ENCODE measurements around the gene CERK. TPM values are rescaled to one million over a fixed set of nuclear protein-coding genes. Genes with fewer than 3 reads are reported as not detected.
"Not testable (repeated sequence)": the region's sequence is repeated elsewhere in the genome, so short reads cannot be mapped to it uniquely, and the experiment has no call there.

Gene CERK
- total RNA-seq, 1 donor from 2014 or later: 35.1 TPM

DNA sequence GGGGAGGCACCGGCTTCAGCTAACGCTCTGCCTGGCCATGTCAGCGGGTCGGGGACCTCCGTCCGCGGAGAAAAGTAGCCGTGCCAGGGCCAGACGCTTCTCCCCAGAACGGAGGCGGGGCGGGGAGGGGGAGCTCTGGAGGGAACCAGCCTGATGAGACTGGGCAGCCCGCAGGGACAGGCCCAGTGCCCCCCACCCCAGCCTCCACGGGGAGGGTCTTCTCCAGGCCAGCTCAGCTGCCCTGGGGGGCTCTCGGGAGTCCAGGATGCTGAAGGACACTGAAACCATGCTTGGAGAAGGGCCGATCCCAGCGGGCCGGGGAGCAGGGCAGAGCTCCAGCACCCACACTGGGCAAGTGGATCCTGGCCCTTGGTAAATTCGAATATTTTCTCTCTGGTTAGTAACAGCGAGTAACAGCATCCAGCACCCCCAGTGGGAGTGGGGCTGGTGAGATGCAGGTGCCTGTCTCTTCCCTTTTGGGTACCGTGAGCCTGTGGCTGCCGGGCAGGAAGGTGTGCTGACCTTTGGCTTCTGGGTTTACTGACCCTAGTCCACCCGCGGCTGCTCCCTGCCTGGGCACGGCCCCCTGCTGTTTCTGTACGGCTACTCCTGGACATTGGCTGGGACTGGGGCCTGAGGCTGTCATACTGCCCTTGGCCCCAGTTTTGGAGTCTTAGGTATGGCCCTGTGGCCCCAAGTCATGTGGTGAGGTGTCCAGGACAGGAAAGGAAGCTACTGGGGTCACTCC lies 82.0 kb downstream of the CERK start:
- FAIRE-seq (no peak), DNase-seq (ENCODE audit: low spot score in 2 of 2) (no peak)

DNA sequence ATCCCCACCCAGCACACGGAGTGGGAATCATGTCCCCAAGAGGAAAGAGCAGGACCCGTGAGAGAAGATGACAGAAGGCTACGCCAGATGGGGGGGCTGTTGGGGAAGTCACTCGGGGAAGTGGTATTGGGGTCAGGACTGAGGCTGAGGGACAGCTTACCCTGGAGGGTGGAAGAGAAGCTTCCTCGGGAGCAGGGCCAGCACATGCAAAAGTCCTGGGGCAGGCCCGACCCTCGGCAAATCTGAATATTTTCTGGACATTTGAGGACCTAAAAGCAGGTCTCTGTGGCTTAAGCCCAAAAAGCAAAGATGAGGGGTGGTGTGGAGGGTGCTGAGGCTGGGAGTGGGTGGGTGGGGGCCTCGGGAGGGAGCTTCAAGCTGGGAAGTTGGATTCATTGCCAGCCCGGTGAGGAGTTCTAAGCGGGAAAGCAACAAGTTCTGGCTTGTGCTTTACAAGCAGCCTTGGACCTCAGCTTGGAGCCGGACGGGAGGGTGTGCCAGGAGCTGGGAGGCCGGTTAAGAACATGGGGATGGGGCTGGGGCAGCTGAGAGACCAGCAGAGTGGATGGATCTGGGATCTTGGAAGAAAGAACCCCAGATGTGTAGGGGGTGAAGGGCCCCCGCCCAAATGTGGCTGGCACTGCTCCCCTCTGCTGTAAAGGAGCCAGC lies 83.0 kb downstream of the CERK start:
- DNase-seq (ENCODE audit: low spot score in 2 of 2): no peak
- no peak for FAIRE-seq

GRCh38 chr22:46654426-46654825 lies 83.6 kb downstream of the CERK start:
- FAIRE-seq: no peak
- DNase-seq (ENCODE audit: low spot score in 2 of 2): no peak

GRCh38 chr22:46653596-46653995 lies 84.5 kb downstream of the CERK start:
- DNase-seq (ENCODE audit: low spot score in 2 of 2) (no peak), FAIRE-seq (no peak)

GRCh38 chr22:46652847-46653331 lies 85.2 kb downstream of the CERK start:
- DNase-seq (ENCODE audit: low spot score in 2 of 2): peak in 1 of 2 donors; percentile 63
- no peak for FAIRE-seq

GRCh38 chr22:46652081-46652846 lies 85.8 kb downstream of the CERK start:
- FAIRE-seq (no peak), DNase-seq (ENCODE audit: low spot score in 2 of 2) (no peak)

- FAIRE-seq (no peak), DNase-seq (ENCODE audit: low spot score in 2 of 2) (no peak)
Measured at GRCh38 chr22:46651316-46651715, 86.7 kb downstream of the CERK start.

- FAIRE-seq (no peak), DNase-seq (ENCODE audit: low spot score in 2 of 2) (no peak)
Measured at GRCh38 chr22:46650078-46650810, 87.8 kb downstream of the CERK start.

DNA sequence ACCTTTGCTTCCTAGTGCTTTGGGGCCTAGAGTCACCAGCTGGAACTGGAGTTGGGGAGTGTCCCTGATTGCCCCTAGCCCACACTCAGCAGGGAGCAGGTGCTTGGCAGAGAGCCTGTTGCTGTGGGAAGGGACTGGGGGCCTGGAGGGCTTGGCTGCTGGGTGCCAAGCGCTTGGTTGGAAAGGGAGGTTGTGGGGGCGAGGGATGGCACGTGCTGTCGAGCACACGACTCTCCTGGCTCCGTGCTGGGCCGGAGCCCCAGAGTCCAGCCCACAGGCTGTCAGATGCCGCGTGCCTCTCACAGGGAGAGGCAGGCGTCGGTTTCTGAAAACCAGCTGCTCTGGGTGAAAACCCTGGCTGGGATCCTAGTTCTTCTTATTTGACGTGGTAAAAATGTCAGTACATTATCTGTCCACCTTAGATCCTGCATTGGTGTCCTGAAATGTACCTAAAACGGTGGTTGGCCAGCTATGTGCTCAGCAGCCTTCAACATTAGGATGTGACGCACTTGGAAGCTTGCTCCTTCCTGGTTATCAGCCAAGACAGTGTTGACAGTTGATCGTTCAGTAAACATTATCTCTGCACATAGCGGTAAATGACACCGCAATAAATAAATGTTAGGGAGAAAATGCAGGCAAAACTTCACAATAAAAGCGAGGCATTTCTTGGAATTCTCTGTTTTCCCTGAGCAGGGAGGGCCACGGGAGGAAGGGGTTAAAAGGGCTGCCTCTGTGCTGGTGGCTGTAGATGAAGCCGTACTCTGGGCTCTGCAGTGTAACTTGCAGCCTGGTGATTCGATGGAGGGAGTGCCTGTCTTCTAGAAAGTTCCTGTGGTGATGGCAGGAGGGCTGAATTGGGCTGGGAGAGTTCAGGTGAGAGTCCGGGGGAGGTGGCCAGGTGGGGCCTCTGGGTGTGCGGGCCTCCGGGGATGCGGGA lies 88.6 kb downstream of the CERK start:
- FAIRE-seq (no peak), DNase-seq (ENCODE audit: low spot score in 2 of 2) (no peak)

GRCh38 chr22:46648225-46648820 lies 89.7 kb downstream of the CERK start:
- DNase-seq (ENCODE audit: low spot score in 2 of 2); FAIRE-seq: not testable (repeated sequence)

GRCh38 chr22:46646531-46647215 lies 91.4 kb downstream of the CERK start:
- no peak for DNase-seq (ENCODE audit: low spot score in 2 of 2)
- no peak for FAIRE-seq

- FAIRE-seq; DNase-seq (ENCODE audit: low spot score in 2 of 2): not testable (repeated sequence)
Measured at GRCh38 chr22:46642840-46643480, 95.1 kb downstream of the CERK start.

- FAIRE-seq (no peak), DNase-seq (ENCODE audit: low spot score in 2 of 2) (no peak)
Measured at GRCh38 chr22:46641811-46642266, 96.2 kb downstream of the CERK start.

GRCh38 chr22:46640293-46641055 lies 97.6 kb downstream of the CERK start:
- FAIRE-seq (no peak), DNase-seq (ENCODE audit: low spot score in 2 of 2) (no peak)

GRCh38 chr22:46639843-46640242 lies 98.2 kb downstream of the CERK start:
- no peak for DNase-seq (ENCODE audit: low spot score in 2 of 2)
- no peak for FAIRE-seq

GRCh38 chr22:46638601-46639431 lies 99.2 kb downstream of the CERK start:
- FAIRE-seq (no peak), DNase-seq (ENCODE audit: low spot score in 2 of 2) (no peak)

All from frontal cortex (tissue), 4 donors.